Common myeloid progenitor, CD34-positive (primary cell): ENCODE measurements around the gene PITPNM2.

Experiments used
- CTCF ChIA-PET: fragments of 350-600 bp; sonication (Branson Sonifier 250); formaldehyde crosslinking; loops from one replicate; lab custom pipeline; 2021; ENCODE audit warnings: antibody characterized with exemption; lab: Charles Lee
- POLR2A ChIA-PET: fragments of 350-600 bp; sonication (Branson Sonifier 250); formaldehyde crosslinking; loops from one replicate; lab custom pipeline; 2021; ENCODE audit warnings: antibody characterized with exemption; lab: Charles Lee
- DNase-seq, 3 donors: peaks; one replicate each; pipeline versions ENCODE4 v3.0.0 to v3.0.0-alpha.2; 2013
- H3K27ac ChIP-seq, 2 experiments: 1 replicate in 1 of 2; 2 replicates in 1 of 2; pipeline ENCODE4 v1.7.0; 2013; ENCODE audit warnings: inconsistent platforms in 2 of 2, low read length in 2 of 2, mild to moderate bottlenecking in 2 of 2, low read depth in 1 of 2, moderate library complexity in 1 of 2; ENCODE audit not compliant: severe bottlenecking in 2 of 2, insufficient read depth in 1 of 2, poor library complexity in 1 of 2
- H3K27me3 ChIP-seq, 5 experiments: replicated peaks in 2 of 5; 1 replicate in 3 of 5; 2 replicates in 2 of 5; pipeline versions ENCODE4 v1.6.1 to v1.7.0; 2013; ENCODE audit warnings: low read length in 4 of 5, mild to moderate bottlenecking in 2 of 5, moderate library complexity in 2 of 5, inconsistent platforms in 1 of 5; ENCODE audit not compliant: insufficient read depth in 5 of 5, control insufficient read depth in 4 of 5
- H3K36me3 ChIP-seq, 4 experiments: 1 replicate in 2 of 4; 2 replicates in 2 of 4; pipeline versions ENCODE4 v1.6.1 to v1.7.0; 2013; ENCODE audit warnings: low read length in 3 of 4, control low read depth in 1 of 4, mild to moderate bottlenecking in 1 of 4; ENCODE audit not compliant: control insufficient read depth in 4 of 4, insufficient read depth in 4 of 4
- H3K4me1 ChIP-seq, 4 experiments: 1 replicate in 3 of 4; 2 replicates in 1 of 4; pipeline versions ENCODE4 v1.6.1 to v1.7.1; 2013; ENCODE audit warnings: low read length in 3 of 4, mild to moderate bottlenecking in 3 of 4, control low read depth in 1 of 4, inconsistent platforms in 1 of 4, moderate library complexity in 1 of 4; ENCODE audit not compliant: control insufficient read depth in 4 of 4, insufficient read depth in 4 of 4; ENCODE audit errors: control extremely low read depth in 1 of 4
- H3K4me3 ChIP-seq, 7 experiments: 1 replicate in 4 of 7; 2 replicates in 3 of 7; pipeline versions ENCODE4 v1.5.1 to v1.7.0; 2013; ENCODE audit warnings: mild to moderate bottlenecking in 7 of 7, low read length in 6 of 7, moderate library complexity in 6 of 7, inconsistent platforms in 2 of 7, low read depth in 2 of 7, control low read depth in 1 of 7; ENCODE audit not compliant: insufficient read depth in 4 of 7, control insufficient read depth in 1 of 7; ENCODE audit errors: extremely low read depth in 1 of 7
- H3K9me3 ChIP-seq, 5 experiments: 1 replicate in 4 of 5; 2 replicates in 1 of 5; pipeline versions ENCODE4 v1.6.1 to v1.7.1; 2013; ENCODE audit warnings: low read length in 4 of 5, mild to moderate bottlenecking in 2 of 5, inconsistent platforms in 1 of 5, low read depth in 1 of 5, moderate library complexity in 1 of 5; ENCODE audit not compliant: control insufficient read depth in 4 of 5, insufficient read depth in 2 of 5; ENCODE audit errors: control extremely low read depth in 1 of 5
- WGBS: methylation state at CpG from one replicate; pipeline ENCODE4 v1.1.5; 2013; ENCODE audit not compliant: insufficient coverage; 5-methylcytosine and 5-hydroxymethylcytosine counted together

PITPNM2 gene

GRCh38 chr12:123114304-123115083 lies 36.4 kb downstream of the PITPNM2 start:
- DNase-seq, result no peak
- 95% methylated on average over 10 of the region's 13 CpGs for WGBS
- Histone ChIP-seq H3K9me3 (no peaks in the 10 kb centered on the region), H3K27ac (no peak overlapping the region), H3K36me3 (peaks cover 0 to 8% (median 2%) of the 10 kb centered on the region in 4 experiments), H3K4me3 (no peak overlapping the region), H3K27me3 (no peaks in the 10 kb centered on the region), H3K4me1 (peaks cover 0 to 3% (median 0%) of the 10 kb centered on the region in 4 experiments)
- POLR2A ChIA-PET, result no interaction called here
- CTCF ChIA-PET, result interaction anchor here (1.8 to 2.3 kb wide), 3 partner anchors 9 to 70 kb away, joined by 6 to 10 read pairs (median 7); no protein-coding TSS in a partner anchor

- Histone ChIP-seq H3K36me3 (peaks cover 0 to 22% (median 8%) of the 10 kb centered on the region in 4 experiments), H3K9me3 (no peaks in the 10 kb centered on the region), H3K4me1 (peaks cover 0 to 6% (median 1%) of the 10 kb centered on the region in 4 experiments), H3K27me3 (no peaks in the 10 kb centered on the region), H3K4me3 (no peak overlapping the region), H3K27ac (no peak overlapping the region)
- ChIA-PET POLR2A (no interaction called here), CTCF (no interaction called here)
- WGBS, result 100% methylated on average over 8 of the region's 8 CpGs
- DNase-seq, result no peak
These were observed 37.9 kb downstream of the PITPNM2 start for GRCh38 chr12:123113026-123113425.

GRCh38 chr12:123111498-123112165 lies 39.3 kb downstream of the PITPNM2 start:
- POLR2A ChIA-PET, result no interaction called here
- 98% methylated on average over 15 of the region's 19 CpGs for WGBS
- H3K27me3 ChIP-seq, result no peaks in the 10 kb centered on the region
- no peak overlapping the region for H3K27ac ChIP-seq
- CTCF ChIA-PET, result interaction anchor here (1.2 to 2.0 kb wide), 4 partner anchors 9 to 68 kb away, joined by 3 to 7 read pairs (median 4); no protein-coding TSS in a partner anchor
- H3K4me1 ChIP-seq, result peaks cover 3 to 19% (median 15%) of the 10 kb centered on the region in 4 experiments
- peaks cover 0 to 23% (median 9%) of the 10 kb centered on the region in 4 experiments for H3K36me3 ChIP-seq
- peak in 2 of 3 donors; percentile 21 to 41 for DNase-seq
- no peaks in the 10 kb centered on the region for H3K9me3 ChIP-seq
- H3K4me3 ChIP-seq, result no peak overlapping the region

- Histone ChIP-seq H3K36me3 (peaks cover 0 to 28% (median 13%) of the 10 kb centered on the region in 4 experiments), H3K4me1 (peaks cover 3 to 23% (median 20%) of the 10 kb centered on the region in 4 experiments), H3K27me3 (no peaks in the 10 kb centered on the region), H3K4me3 (no peak overlapping the region), H3K27ac (no peak overlapping the region), H3K9me3 (no peaks in the 10 kb centered on the region)
- DNase-seq, result no peak
- CTCF ChIA-PET, result interaction anchor here (1.0 to 1.3 kb wide), 2 partner anchors 11 to 34 kb away, joined by 3 read pairs; no protein-coding TSS in a partner anchor
- 100% methylated on average over 3 of the region's 3 CpGs for WGBS
- POLR2A ChIA-PET, result no interaction called here
These were observed 41.5 kb downstream of the PITPNM2 start for GRCh38 chr12:123109319-123109772.

GRCh38 chr12:123108682-123109066 lies 42.2 kb downstream of the PITPNM2 start:
- H3K9me3 ChIP-seq, result no peaks in the 10 kb centered on the region
- ChIA-PET CTCF (interaction anchor here (0.6 to 1.0 kb wide), 3 partner anchors 9 to 65 kb away, joined by 3 read pairs; no protein-coding TSS in a partner anchor), POLR2A (no interaction called here)
- H3K4me3 ChIP-seq, result no peak overlapping the region
- peaks cover 3 to 23% (median 20%) of the 10 kb centered on the region in 4 experiments for H3K4me1 ChIP-seq
- WGBS, result 98% methylated on average over 7 of the region's 7 CpGs
- DNase-seq, result no peak
- H3K27me3 ChIP-seq, result no peaks in the 10 kb centered on the region
- no peak overlapping the region for H3K27ac ChIP-seq
- H3K36me3 ChIP-seq, result peaks cover 0 to 28% (median 13%) of the 10 kb centered on the region in 4 experiments

- H3K27ac ChIP-seq, result no peak overlapping the region
- ChIA-PET POLR2A (no interaction called here), CTCF (interaction anchor here (0.6 to 2.0 kb wide), 6 partner anchors 8 to 64 kb away, joined by 3 to 6 read pairs (median 3); no protein-coding TSS in a partner anchor)
- H3K9me3 ChIP-seq, result no peaks in the 10 kb centered on the region
- no peak for DNase-seq
- no peaks in the 10 kb centered on the region for H3K27me3 ChIP-seq
- H3K4me3 ChIP-seq, result no peak overlapping the region
- WGBS, result 100% methylated on average over 12 of the region's 13 CpGs
- peaks cover 0 to 28% (median 13%) of the 10 kb centered on the region in 4 experiments for H3K36me3 ChIP-seq
- H3K4me1 ChIP-seq, result peaks cover 3 to 23% (median 20%) of the 10 kb centered on the region in 4 experiments
These were observed 42.8 kb downstream of the PITPNM2 start for GRCh38 chr12:123107926-123108681.
